ENCODE results near the gene CEP170B.

DNA sequence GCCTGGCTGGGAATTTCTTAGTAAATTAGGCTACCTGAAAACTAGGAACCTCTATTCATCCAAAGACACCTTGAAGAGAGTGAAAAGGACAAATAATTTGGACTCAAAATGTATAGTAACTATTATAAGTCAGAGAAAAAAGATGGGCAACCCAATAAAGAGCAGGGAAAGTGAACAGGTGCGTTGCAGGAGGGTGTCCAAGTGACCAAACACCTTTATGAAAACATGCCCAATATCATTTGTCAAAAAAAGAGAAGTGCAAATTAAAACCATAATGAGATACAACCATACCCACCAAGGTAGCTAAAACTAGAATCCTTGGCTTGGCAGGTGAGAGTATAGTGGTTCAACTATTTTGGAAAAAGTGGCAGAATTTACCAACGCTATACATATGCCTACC lies 34.7 kb downstream of the CEP170B start:
- TF ChIP-seq RAD21 (conservative IDR thresholded peaks at IDR 0.05 in 1 of 2, IDR thresholded peaks at IDR 0.05 in 1 of 2) (no peak), POLR2A (IDR thresholded peaks at IDR 0.05; ENCODE audit: low read length) (no peak), TP53 (CRISPR knock-in tag; IDR thresholded peaks at IDR 0.05) (no peak), RFX5 (IDR thresholded peaks at IDR 0.05) (no peak), CBX2 (IDR thresholded peaks at IDR 0.05; ENCODE audit: borderline replicate concordance, low read depth) (no peak), EP300 (IDR thresholded peaks at IDR 0.05) (no peak), JUNB (IDR thresholded peaks at IDR 0.05) (no peak), CEBPB (IDR thresholded peaks at IDR 0.05) (no peak), SREBF2 (IDR thresholded peaks at IDR 0.05) (no peak)
- TF ChIP-seq, protein P1, sequence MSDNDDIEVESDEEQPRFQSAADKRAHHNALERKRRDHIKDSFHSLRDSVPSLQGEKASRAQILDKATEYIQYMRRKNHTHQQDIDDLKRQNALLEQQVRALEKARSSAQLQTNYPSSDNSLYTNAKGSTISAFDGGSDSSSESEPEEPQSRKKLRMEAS (IDR thresholded peaks at IDR 0.05), result no peak
- TF ChIP-seq, protein P2, sequence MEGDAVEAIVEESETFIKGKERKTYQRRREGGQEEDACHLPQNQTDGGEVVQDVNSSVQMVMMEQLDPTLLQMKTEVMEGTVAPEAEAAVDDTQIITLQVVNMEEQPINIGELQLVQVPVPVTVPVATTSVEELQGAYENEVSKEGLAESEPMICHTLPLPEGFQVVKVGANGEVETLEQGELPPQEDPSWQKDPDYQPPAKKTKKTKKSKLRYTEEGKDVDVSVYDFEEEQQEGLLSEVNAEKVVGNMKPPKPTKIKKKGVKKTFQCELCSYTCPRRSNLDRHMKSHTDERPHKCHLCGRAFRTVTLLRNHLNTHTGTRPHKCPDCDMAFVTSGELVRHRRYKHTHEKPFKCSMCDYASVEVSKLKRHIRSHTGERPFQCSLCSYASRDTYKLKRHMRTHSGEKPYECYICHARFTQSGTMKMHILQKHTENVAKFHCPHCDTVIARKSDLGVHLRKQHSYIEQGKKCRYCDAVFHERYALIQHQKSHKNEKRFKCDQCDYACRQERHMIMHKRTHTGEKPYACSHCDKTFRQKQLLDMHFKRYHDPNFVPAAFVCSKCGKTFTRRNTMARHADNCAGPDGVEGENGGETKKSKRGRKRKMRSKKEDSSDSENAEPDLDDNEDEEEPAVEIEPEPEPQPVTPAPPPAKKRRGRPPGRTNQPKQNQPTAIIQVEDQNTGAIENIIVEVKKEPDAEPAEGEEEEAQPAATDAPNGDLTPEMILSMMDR (IDR thresholded peaks at IDR 0.05), result no peak
- TF ChIP-seq, protein P3, sequence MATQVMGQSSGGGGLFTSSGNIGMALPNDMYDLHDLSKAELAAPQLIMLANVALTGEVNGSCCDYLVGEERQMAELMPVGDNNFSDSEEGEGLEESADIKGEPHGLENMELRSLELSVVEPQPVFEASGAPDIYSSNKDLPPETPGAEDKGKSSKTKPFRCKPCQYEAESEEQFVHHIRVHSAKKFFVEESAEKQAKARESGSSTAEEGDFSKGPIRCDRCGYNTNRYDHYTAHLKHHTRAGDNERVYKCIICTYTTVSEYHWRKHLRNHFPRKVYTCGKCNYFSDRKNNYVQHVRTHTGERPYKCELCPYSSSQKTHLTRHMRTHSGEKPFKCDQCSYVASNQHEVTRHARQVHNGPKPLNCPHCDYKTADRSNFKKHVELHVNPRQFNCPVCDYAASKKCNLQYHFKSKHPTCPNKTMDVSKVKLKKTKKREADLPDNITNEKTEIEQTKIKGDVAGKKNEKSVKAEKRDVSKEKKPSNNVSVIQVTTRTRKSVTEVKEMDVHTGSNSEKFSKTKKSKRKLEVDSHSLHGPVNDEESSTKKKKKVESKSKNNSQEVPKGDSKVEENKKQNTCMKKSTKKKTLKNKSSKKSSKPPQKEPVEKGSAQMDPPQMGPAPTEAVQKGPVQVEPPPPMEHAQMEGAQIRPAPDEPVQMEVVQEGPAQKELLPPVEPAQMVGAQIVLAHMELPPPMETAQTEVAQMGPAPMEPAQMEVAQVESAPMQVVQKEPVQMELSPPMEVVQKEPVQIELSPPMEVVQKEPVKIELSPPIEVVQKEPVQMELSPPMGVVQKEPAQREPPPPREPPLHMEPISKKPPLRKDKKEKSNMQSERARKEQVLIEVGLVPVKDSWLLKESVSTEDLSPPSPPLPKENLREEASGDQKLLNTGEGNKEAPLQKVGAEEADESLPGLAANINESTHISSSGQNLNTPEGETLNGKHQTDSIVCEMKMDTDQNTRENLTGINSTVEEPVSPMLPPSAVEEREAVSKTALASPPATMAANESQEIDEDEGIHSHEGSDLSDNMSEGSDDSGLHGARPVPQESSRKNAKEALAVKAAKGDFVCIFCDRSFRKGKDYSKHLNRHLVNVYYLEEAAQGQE (IDR thresholded peaks at IDR 0.05), result no peak
